ENCODE results near the gene SEPTIN2. TPM values are rescaled to one million over a fixed set of nuclear protein-coding genes. Genes with fewer than 3 reads are reported as not detected.

Gene SEPTIN2
- total RNA-seq, 2 experiments from 2014 or later, result 198 to 275 TPM

GRCh38 chr2:241366678-241367077 is 51.0 kb downstream of the SEPTIN2 start:
- Histone ChIP-seq H3K4me2 (ENCODE audit: low read length) (peak overlapping the region; percentile 67), H3K9me3 (ENCODE audit: low read length) (no peaks in the 10 kb centered on the region), H3K4me1 (ENCODE audit: insufficient read depth, low read length, poor library complexity, severe bottlenecking) (peaks cover 65% of the 10 kb centered on the region), H2AFZ (ENCODE audit: low read length) (no peak overlapping the region), H3K36me3 (ENCODE audit: insufficient read depth, low read length) (peaks cover 2% of the 10 kb centered on the region; the same call in 1 of the 2 replicates), H3K9me2 (ENCODE audit: insufficient read depth, low read length) (no peaks in the 10 kb centered on the region), H4K20me1 (ENCODE audit: insufficient read depth, low read length) (0 out of 2 replicates have a peak, but pooled peaks cover 5% of the 10 kb centered on the region), H3K79me2 (ENCODE audit: insufficient read depth, low read depth, low read length) (peaks cover 44% of the 10 kb centered on the region; the same call in 1 of the 2 replicates), H3K4me3 (ENCODE audit: low read depth, low read length, poor library complexity, severe bottlenecking) (peak overlapping the region; percentile 39), H3K27ac (ENCODE audit: low read depth, low read length, poor library complexity, severe bottlenecking) (peak overlapping the region; percentile 54)
- intact Hi-C loops (cut with micrococcal nuclease; ENCODE audit: unreplicated experiment), result no loop called here
- no peak for TF ChIP-seq EZH2phosphoT487 (IDR thresholded peaks at IDR 0.05; ENCODE audit: borderline replicate concordance, low read depth, low read length)
- TF ChIP-seq CTCF (conservative IDR thresholded peaks at IDR 0.05; ENCODE audit: low read length), result no peak
- CTCF ChIA-PET (ENCODE audit: unreplicated experiment), result no interaction called here
- POLR2A ChIA-PET, result interaction anchor here (0.7 to 1.6 kb wide), 3 partner anchors 8 to 31 kb away, joined by 3 to 7 read pairs (median 3); no protein-coding TSS in a partner anchor
- DNase-seq (ENCODE audit: low spot score), result peak; percentile 41
- no TSS peak for BruUV-seq (replicated peaks)

- no peak for DNase-seq (ENCODE audit: low spot score)
- Histone ChIP-seq H3K36me3 (ENCODE audit: insufficient read depth, low read length) (peaks cover 2% of the 10 kb centered on the region; the same call in 1 of the 2 replicates), H3K4me3 (ENCODE audit: low read depth, low read length, poor library complexity, severe bottlenecking) (no peak overlapping the region), H3K9me2 (ENCODE audit: insufficient read depth, low read length) (no peaks in the 10 kb centered on the region), H2AFZ (ENCODE audit: low read length) (no peak overlapping the region), H4K20me1 (ENCODE audit: insufficient read depth, low read length) (0 out of 2 replicates have a peak, but pooled peaks cover 7% of the 10 kb centered on the region), H3K27ac (ENCODE audit: low read depth, low read length, poor library complexity, severe bottlenecking) (no peak overlapping the region), H3K4me1 (ENCODE audit: insufficient read depth, low read length, poor library complexity, severe bottlenecking) (peaks cover 84% of the 10 kb centered on the region), H3K4me2 (ENCODE audit: low read length) (no peak overlapping the region; the same call in 1 of the 2 replicates), H3K79me2 (ENCODE audit: insufficient read depth, low read depth, low read length) (peaks cover 44% of the 10 kb centered on the region; the same call in 1 of the 2 replicates), H3K9me3 (ENCODE audit: low read length) (no peaks in the 10 kb centered on the region)
- intact Hi-C loops (cut with micrococcal nuclease; ENCODE audit: unreplicated experiment), result no loop called here
- TF ChIP-seq CTCF (conservative IDR thresholded peaks at IDR 0.05; ENCODE audit: low read length) (no peak), EZH2phosphoT487 (IDR thresholded peaks at IDR 0.05; ENCODE audit: borderline replicate concordance, low read depth, low read length) (no peak)
- BruUV-seq (replicated peaks), result no TSS peak
- ChIA-PET POLR2A (interaction anchor here (0.6 to 1.7 kb wide), 7 partner anchors 9 to 345 kb away, joined by 3 to 7 read pairs (median 4); no protein-coding TSS in a partner anchor), CTCF (ENCODE audit: unreplicated experiment) (interaction anchor here (0.8 to 1.5 kb wide), 2 partner anchors 10 to 11 kb away, joined by 3 to 4 read pairs; no protein-coding TSS in a partner anchor)
Observed at GRCh38 chr2:241368643-241369042, 52.9 kb downstream of the SEPTIN2 start.

All from OCI-LY7 (cell line).